ENCODE measurements around the gene TTC23L.

GRCh38 chr5:34789639-34790038 is 49.3 kb upstream of the TTC23L start:
- TF ChIP-seq RFX5 (IDR thresholded peaks at IDR 0.05), result no peak
- no peak for TF ChIP-seq CBX8 (IDR thresholded peaks at IDR 0.05)
- TF ChIP-seq REST (IDR thresholded peaks at IDR 0.05), result no peak
- TF ChIP-seq CTCF (IDR thresholded peaks at IDR 0.05), result no peak
- TF ChIP-seq POLR2A (IDR thresholded peaks at IDR 0.05; ENCODE audit: low read length), result no peak
- TF ChIP-seq ZFP36 (IDR thresholded peaks at IDR 0.05; ENCODE audit: borderline replicate concordance, partially characterized antibody), result no peak
- TF ChIP-seq MAFK (IDR thresholded peaks at IDR 0.05; ENCODE audit: partially characterized antibody), result no peak
- no peak for TF ChIP-seq MAZ (IDR thresholded peaks at IDR 0.05; ENCODE audit: borderline replicate concordance, low read depth, low read length)
- TF ChIP-seq HMGXB4 (CRISPR knock-in tag; IDR thresholded peaks at IDR 0.05; ENCODE audit: borderline replicate concordance), result no peak
- no peak for TF ChIP-seq ELK1 (IDR thresholded peaks at IDR 0.05; ENCODE audit: low read depth, low read length)
- TF ChIP-seq MAX (IDR thresholded peaks at IDR 0.05), result no peak
- TF ChIP-seq CEBPB (IDR thresholded peaks at IDR 0.05), result no peak
- no peak for TF ChIP-seq USF2 (IDR thresholded peaks at IDR 0.05)
- no peak for TF ChIP-seq RCOR1 (IDR thresholded peaks at IDR 0.05; ENCODE audit: low read depth, low read length)
